ENCODE data around the gene FAM13A. TPM values are rescaled to one million over a fixed set of nuclear protein-coding genes. Genes with fewer than 3 reads are reported as not detected.

Gene FAM13A
- total and polyA plus RNA-seq, 9 of the 15 experiments (the other 6 are each of a cell fraction or from before 2014, with no cell fraction given): 11.3 to 23.3 (median 14.7) TPM

DNA sequence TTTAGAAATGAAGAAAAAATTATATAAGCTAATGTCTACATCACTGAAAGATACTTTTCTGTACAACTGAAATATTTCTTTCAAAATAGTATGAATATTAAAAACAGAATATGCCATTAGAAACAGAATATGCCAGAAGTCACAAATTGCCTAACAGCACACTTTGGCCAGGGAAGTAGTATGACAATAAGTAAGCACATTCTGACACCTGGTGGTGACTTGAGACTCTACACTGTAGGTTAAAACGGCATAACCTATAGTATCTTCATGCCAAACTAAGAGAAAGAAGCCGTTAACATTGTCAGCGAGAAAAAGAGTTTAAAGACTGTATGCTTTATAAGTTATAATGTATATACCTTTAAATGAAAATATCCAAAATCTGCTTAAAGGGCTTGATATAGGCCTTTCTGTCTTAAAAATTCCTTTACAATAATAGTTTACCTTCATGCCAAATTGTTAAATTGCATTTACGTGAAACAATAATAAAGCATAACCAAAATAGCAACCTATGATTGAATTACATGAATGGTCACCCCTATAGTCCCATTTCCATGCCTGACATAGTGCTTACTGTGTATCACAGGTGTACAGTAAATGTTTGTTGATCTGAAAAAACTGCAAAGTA is 32.8 kb downstream of the FAM13A start (continued):
- TF ChIP-seq SMC3 (conservative IDR thresholded peaks at IDR 0.05; ENCODE audit: insufficient read depth, low read depth, low read length): peak; percentile 82
- no peak for TF ChIP-seq SRF (CRISPR knock-in tag; IDR thresholded peaks at IDR 0.05)
- TF ChIP-seq CBX2 (IDR thresholded peaks at IDR 0.05; ENCODE audit: insufficient read depth, low read length, poor library complexity, severe bottlenecking): no peak
- TF ChIP-seq, protein P1, sequence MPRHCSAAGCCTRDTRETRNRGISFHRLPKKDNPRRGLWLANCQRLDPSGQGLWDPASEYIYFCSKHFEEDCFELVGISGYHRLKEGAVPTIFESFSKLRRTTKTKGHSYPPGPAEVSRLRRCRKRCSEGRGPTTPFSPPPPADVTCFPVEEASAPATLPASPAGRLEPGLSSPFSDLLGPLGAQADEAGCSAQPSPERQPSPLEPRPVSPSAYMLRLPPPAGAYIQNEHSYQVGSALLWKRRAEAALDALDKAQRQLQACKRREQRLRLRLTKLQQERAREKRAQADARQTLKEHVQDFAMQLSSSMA (CRISPR knock-in tag; IDR thresholded peaks at IDR 0.05): no peak
- no peak for TF ChIP-seq HDAC8 (tag; IDR thresholded peaks at IDR 0.05)
- no peak for TF ChIP-seq ZNF324 (CRISPR knock-in tag; IDR thresholded peaks at IDR 0.05)
- TF ChIP-seq CEBPB (tag; IDR thresholded peaks at IDR 0.05): peak; percentile 87
- no peak for TF ChIP-seq RHOXF2B (CRISPR knock-in tag; conservative IDR thresholded peaks at IDR 0.05)
- peak; percentile 80 for TF ChIP-seq ARID2 (IDR thresholded peaks at IDR 0.05)
- no peak for TF ChIP-seq ZNF354B (CRISPR knock-in tag; IDR thresholded peaks at IDR 0.05)
- TF ChIP-seq PHF21A (IDR thresholded peaks at IDR 0.05; ENCODE audit: borderline replicate concordance, low read depth): no peak
- TF ChIP-seq SNRNP70 (optimal IDR thresholded peaks at IDR 0.05; ENCODE audit: low read depth, low read length): no peak
- no peak for TF ChIP-seq PRMT5 (CRISPR knock-in tag; IDR thresholded peaks at IDR 0.05)
- TF ChIP-seq TEAD4 (IDR thresholded peaks at IDR 0.05; ENCODE audit: low read length): no peak
- no peak for TF ChIP-seq TEAD4 (CRISPR knock-in tag; IDR thresholded peaks at IDR 0.05; ENCODE audit: borderline replicate concordance)
- no peak for TF ChIP-seq ZNF699 (CRISPR knock-in tag; IDR thresholded peaks at IDR 0.05; ENCODE audit: insufficient replicate concordance)
- no peak; the same call in 1 of the 2 replicates for TF ChIP-seq CEBPG (CRISPR knock-in tag; IDR thresholded peaks at IDR 0.05)
- peak; percentile 57 to 90; a peak in 3 of 4 replicates for TF ChIP-seq CEBPG (tag; conservative IDR thresholded peaks at IDR 0.05 in 1 of 2, IDR thresholded peaks at IDR 0.05 in 1 of 2)
- TF ChIP-seq, protein P2, sequence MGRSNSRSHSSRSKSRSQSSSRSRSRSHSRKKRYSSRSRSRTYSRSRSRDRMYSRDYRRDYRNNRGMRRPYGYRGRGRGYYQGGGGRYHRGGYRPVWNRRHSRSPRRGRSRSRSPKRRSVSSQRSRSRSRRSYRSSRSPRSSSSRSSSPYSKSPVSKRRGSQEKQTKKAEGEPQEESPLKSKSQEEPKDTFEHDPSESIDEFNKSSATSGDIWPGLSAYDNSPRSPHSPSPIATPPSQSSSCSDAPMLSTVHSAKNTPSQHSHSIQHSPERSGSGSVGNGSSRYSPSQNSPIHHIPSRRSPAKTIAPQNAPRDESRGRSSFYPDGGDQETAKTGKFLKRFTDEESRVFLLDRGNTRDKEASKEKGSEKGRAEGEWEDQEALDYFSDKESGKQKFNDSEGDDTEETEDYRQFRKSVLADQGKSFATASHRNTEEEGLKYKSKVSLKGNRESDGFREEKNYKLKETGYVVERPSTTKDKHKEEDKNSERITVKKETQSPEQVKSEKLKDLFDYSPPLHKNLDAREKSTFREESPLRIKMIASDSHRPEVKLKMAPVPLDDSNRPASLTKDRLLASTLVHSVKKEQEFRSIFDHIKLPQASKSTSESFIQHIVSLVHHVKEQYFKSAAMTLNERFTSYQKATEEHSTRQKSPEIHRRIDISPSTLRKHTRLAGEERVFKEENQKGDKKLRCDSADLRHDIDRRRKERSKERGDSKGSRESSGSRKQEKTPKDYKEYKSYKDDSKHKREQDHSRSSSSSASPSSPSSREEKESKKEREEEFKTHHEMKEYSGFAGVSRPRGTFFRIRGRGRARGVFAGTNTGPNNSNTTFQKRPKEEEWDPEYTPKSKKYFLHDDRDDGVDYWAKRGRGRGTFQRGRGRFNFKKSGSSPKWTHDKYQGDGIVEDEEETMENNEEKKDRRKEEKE (IDR thresholded peaks at IDR 0.05; ENCODE audit: borderline replicate concordance in 1 of 2, control insufficient read depth in 1 of 2, low read depth in 2 of 2, low read length in 1 of 2): no peak
- TF ChIP-seq RAD51 (IDR thresholded peaks at IDR 0.05; ENCODE audit: borderline replicate concordance, low read depth): no peak
- no peak for TF ChIP-seq CBX8 (IDR thresholded peaks at IDR 0.05; ENCODE audit: borderline replicate concordance, extremely low read depth, low read depth, low read length, poor library complexity, severe bottlenecking)
- no peak for TF ChIP-seq SMARCE1 (IDR thresholded peaks at IDR 0.05)
- TF ChIP-seq, protein P3, sequence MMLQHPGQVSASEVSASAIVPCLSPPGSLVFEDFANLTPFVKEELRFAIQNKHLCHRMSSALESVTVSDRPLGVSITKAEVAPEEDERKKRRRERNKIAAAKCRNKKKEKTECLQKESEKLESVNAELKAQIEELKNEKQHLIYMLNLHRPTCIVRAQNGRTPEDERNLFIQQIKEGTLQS (IDR thresholded peaks at IDR 0.05): no peak
- TF ChIP-seq, protein P3 (CRISPR knock-in tag; conservative IDR thresholded peaks at IDR 0.05): no peak
- TF ChIP-seq KLF10 (CRISPR knock-in tag; IDR thresholded peaks at IDR 0.05): no peak

All from K562 (cell line).